Smooth muscle cell (in vitro differentiated cells): ENCODE results near the gene ZPR1. TPM values are rescaled to one million over a fixed set of nuclear protein-coding genes. Genes with fewer than 3 reads are reported as not detected.

Source experiments
- DNase-seq: peaks from one replicate; lab custom pipeline; 2025; ENCODE audit not compliant: unreplicated experiment; lab: John Stamatoyannopoulos, UW
- H2AFZ ChIP-seq: fragments of 200-600 bp; sonication (generic); 2 replicates; pipeline ENCODE4 v1.6.0; 2016; ENCODE audit warnings: antibody characterized with exemption, low read depth, mild to moderate bottlenecking
- H3F3A ChIP-seq: fragments of 200-600 bp; sonication (generic); 2 replicates; pipeline ENCODE4 v1.6.0; 2017; ENCODE audit warnings: antibody characterized with exemption, low read depth
- H3K27ac ChIP-seq: fragments of 200-600 bp; sonication (generic); 2 replicates; pipeline ENCODE4 v1.5.1; 2016; ENCODE audit warnings: low read depth, mild to moderate bottlenecking
- H3K27me3 ChIP-seq: fragments of 200-600 bp; sonication (generic); 2 replicates; pipeline ENCODE4 v1.6.1; 2016; ENCODE audit warnings: low read depth, mild to moderate bottlenecking
- H3K36me3 ChIP-seq: fragments of 200-600 bp; sonication (generic); 2 replicates; pipeline ENCODE4 v1.5.1; 2016; ENCODE audit warnings: low read depth
- H3K4me1 ChIP-seq: fragments of 200-600 bp; sonication (generic); 2 replicates; pipeline ENCODE4 v1.5.1; 2016; ENCODE audit warnings: low read depth
- H3K4me2 ChIP-seq: fragments of 200-600 bp; sonication (generic); 2 replicates; pipeline ENCODE4 v1.6.0; 2016; ENCODE audit warnings: mild to moderate bottlenecking
- H3K4me3 ChIP-seq: fragments of 200-600 bp; sonication (generic); 2 replicates; pipeline ENCODE4 v1.5.1; 2016; ENCODE audit warnings: mild to moderate bottlenecking
- H3K79me2 ChIP-seq: fragments of 200-600 bp; sonication (generic); 2 replicates; pipeline ENCODE4 v1.6.0; 2016; ENCODE audit warnings: low read depth, mild to moderate bottlenecking
- H3K9ac ChIP-seq: fragments of 200-600 bp; sonication (generic); 2 replicates; pipeline ENCODE4 v1.6.0; 2016; ENCODE audit warnings: low read depth
- H3K9me3 ChIP-seq: fragments of 200-600 bp; sonication (generic); replicated peaks from 2 replicates; pipeline ENCODE4 v1.5.1; 2016; ENCODE audit warnings: low read depth
- H4K20me1 ChIP-seq: fragments of 200-600 bp; sonication (generic); 2 replicates; pipeline ENCODE4 v1.6.0; 2016; ENCODE audit warnings: low read depth
- WGBS: methylation state at CpG from one replicate; pipeline ENCODE4 v1.1.7; 2016; ENCODE audit warnings: low lambda C conversion rate; 5-methylcytosine and 5-hydroxymethylcytosine counted together
- polyA plus RNA-seq: library from polyadenylated mRNA; unstranded; fragments of >200 nt; fragmentation: Nextera tagmentation; extraction: Ambion mirVana; gene quantifications from 2 replicates; pipeline ENCODE4 v1.2.1, GENCODE V29; 2016
- total RNA-seq: library from RNA; depleted of rRNA; stranded (reverse); fragments of >200 nt; gene quantifications from 2 replicates; pipeline ENCODE4 v1.2.3, GENCODE V29; 2014
- TF ChIP-seq, protein P1 (sequence below): fragments of 200-600 bp; sonication (generic); IDR thresholded peaks from 2 replicates; pipeline ENCODE4 v1.5.1; 2017; ENCODE audit warnings: borderline replicate concordance, mild to moderate bottlenecking, antibody characterized with exemption; ENCODE audit not compliant: insufficient read depth, poor library complexity, severe bottlenecking

Gene ZPR1
- total and polyA plus RNA-seq, 2 experiments from 2014 or later: 26.2 to 34.2 TPM

DNA sequence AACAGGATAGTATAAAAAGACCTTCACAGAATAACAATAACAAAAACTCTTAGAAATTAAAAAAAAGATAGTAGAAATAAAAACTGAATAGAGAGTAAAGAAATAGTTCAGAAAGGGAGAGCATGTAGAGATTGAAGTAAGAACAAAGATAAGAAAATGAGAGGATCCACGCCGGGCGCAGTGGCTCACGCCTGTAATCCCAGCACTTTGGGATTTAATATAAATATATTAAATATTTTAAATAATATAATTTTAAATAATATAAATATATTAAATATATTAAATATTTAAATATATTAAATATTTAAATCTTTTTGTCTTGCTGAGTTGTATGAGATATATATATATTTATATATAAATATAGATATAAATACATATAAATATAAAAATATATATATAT lies 24.3 kb upstream of the ZPR1 start:
- H3K9me3 ChIP-seq: no peaks in the 10 kb centered on the region
- H3F3A ChIP-seq: no peaks in the 10 kb centered on the region
- H3K79me2 ChIP-seq: no peaks in the 10 kb centered on the region
- H3K9ac ChIP-seq: no peak overlapping the region
- TF ChIP-seq, protein P1, sequence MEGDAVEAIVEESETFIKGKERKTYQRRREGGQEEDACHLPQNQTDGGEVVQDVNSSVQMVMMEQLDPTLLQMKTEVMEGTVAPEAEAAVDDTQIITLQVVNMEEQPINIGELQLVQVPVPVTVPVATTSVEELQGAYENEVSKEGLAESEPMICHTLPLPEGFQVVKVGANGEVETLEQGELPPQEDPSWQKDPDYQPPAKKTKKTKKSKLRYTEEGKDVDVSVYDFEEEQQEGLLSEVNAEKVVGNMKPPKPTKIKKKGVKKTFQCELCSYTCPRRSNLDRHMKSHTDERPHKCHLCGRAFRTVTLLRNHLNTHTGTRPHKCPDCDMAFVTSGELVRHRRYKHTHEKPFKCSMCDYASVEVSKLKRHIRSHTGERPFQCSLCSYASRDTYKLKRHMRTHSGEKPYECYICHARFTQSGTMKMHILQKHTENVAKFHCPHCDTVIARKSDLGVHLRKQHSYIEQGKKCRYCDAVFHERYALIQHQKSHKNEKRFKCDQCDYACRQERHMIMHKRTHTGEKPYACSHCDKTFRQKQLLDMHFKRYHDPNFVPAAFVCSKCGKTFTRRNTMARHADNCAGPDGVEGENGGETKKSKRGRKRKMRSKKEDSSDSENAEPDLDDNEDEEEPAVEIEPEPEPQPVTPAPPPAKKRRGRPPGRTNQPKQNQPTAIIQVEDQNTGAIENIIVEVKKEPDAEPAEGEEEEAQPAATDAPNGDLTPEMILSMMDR: no peak
- no peaks in the 10 kb centered on the region for H3K4me1 ChIP-seq
- DNase-seq: no peak
- H3K4me3 ChIP-seq: no peak overlapping the region
- H4K20me1 ChIP-seq: no peaks in the 10 kb centered on the region
- no peak overlapping the region for H3K27ac ChIP-seq
- WGBS: 88% methylated on average over 4 of the region's 4 CpGs
- H3K36me3 ChIP-seq: no peaks in the 10 kb centered on the region
- no peak overlapping the region for H3K4me2 ChIP-seq
- no peaks in the 10 kb centered on the region for H3K27me3 ChIP-seq
- H2AFZ ChIP-seq: no peak overlapping the region

DNA sequence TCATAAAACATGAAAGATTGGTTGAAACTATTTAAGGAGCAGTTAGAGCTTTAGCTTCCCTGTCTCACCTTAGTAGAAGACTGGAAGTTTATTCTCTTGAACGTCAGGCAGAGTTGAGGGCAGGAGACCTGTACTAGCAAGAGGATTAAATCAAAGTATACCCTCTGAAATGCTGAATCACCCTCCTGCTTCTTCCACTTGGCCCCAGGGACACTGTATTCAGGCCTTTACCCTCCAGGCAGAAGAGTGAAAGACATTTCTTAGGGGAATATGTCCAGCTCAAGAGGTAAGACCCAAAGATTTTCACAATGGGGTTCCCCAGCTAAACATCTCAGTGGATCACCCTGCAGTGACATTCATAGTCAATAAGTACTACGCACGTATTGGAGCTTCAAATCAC lies 23.4 kb upstream of the ZPR1 start:
- Histone ChIP-seq H2AFZ (no peak overlapping the region), H3K36me3 (no peaks in the 10 kb centered on the region), H3F3A (no peaks in the 10 kb centered on the region)

DNA sequence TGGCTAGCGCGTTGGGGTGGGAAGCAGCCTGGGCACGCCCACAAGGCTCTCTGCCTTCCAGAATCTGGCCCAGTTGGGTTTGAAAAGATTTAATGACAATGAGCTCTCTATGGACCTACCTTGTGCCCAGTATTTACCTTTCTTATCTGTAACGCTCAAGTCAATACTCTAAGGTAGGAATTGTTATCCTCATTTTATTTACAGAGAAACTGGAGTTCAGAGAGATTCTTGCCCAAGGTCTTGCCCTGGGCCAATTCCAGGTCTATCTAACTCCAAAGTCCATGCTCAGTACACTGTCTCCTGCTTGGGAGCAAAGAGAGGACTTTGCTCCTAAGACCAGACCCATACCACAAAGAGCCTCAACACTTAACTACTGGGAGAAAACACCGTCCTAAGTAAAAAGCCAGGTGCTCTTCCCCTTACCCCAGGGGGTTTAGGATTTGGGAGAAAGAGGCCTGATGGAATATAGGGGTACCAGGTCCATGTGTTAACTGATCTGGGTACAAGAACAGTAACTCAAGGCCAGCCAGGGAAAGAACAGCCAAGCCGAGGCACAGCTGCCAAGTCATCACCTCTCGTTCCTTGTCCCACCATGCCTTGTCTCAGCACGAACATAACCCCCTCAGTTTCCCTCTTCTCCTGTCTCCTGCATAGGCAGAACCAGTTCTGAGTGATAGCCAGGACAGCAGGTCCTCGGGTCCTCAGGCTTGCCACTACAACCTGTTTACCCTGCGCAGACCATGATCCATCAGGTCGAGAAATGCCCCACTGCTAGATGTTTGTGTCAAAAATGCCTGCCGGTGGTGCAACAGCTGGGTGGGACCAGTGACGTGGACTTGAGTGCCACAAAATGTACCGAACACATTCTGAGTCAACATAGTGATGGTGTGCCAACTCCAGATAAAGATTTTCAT lies 20.7 kb upstream of the ZPR1 start:
- H3K4me3 ChIP-seq: no peak overlapping the region
- no peaks in the 10 kb centered on the region for H3K4me1 ChIP-seq
- no peaks in the 10 kb centered on the region for H3K36me3 ChIP-seq
- TF ChIP-seq, protein P1: no peak
- no peaks in the 10 kb centered on the region for H3K27me3 ChIP-seq
- no peaks in the 10 kb centered on the region for H3K79me2 ChIP-seq
- H3K4me2 ChIP-seq: no peak overlapping the region
- no peak overlapping the region for H2AFZ ChIP-seq
- H3K27ac ChIP-seq: no peak overlapping the region
- no peaks in the 10 kb centered on the region for H3K9me3 ChIP-seq
- whole genome bisulfite sequencing: 86% methylated on average over 14 of the region's 14 CpGs
- H3F3A ChIP-seq: no peaks in the 10 kb centered on the region
- no peaks in the 10 kb centered on the region for H4K20me1 ChIP-seq
- H3K9ac ChIP-seq: no peak overlapping the region
- no peak for DNase-seq

More for the DNA sequence above, 23.4 kb upstream of the ZPR1 start:
- H3K4me3 ChIP-seq: no peak overlapping the region
- no peaks in the 10 kb centered on the region for H3K79me2 ChIP-seq
- no peak overlapping the region for H3K9ac ChIP-seq
- 82% methylated on average over 3 of the region's 3 CpGs for WGBS
- TF ChIP-seq, protein P1: no peak
- no peak for DNase-seq
- no peaks in the 10 kb centered on the region for H3K9me3 ChIP-seq
- H3K27me3 ChIP-seq: no peaks in the 10 kb centered on the region
- no peak overlapping the region for H3K27ac ChIP-seq
- no peak overlapping the region for H3K4me2 ChIP-seq
- H3K4me1 ChIP-seq: no peaks in the 10 kb centered on the region
- no peaks in the 10 kb centered on the region for H4K20me1 ChIP-seq
